MCF 10A (cell line): ENCODE measurements around the gene ENTHD1. TPM values are rescaled to one million over a fixed set of nuclear protein-coding genes. Genes with fewer than 3 reads are reported as not detected.
"Not testable (repeated sequence)": the region's sequence is repeated elsewhere in the genome, so short reads cannot be mapped to it uniquely, and the experiment has no call there.

Experiments used
- BruUV-seq: library from RNA; stranded (reverse); fragments of 400-500 nt; replicated peaks from 2 replicates; lab custom pipeline; 2021; lab: Mats Ljungman, UMichigan
- CTCF ChIA-PET: fragments of 300-600 bp; sonication (Branson Sonifier 250); formaldehyde crosslinking; extraction: SDS; loops from one replicate; lab custom pipeline; 2021; ENCODE audit warnings: antibody characterized with exemption, inconsistent platforms; lab: Yijun Ruan, JAX
- POLR2A ChIA-PET: fragments of 300-600, 350-650 bp; sonication (Branson Sonifier 250); formaldehyde crosslinking; extraction: SDS; loops from one replicate; lab custom pipeline; 2020; ENCODE audit warnings: antibody characterized with exemption, inconsistent platforms; lab: Yijun Ruan, JAX
- DNase-seq: peaks from one replicate; pipeline ENCODE4 v3.0.0-alpha.2; 2018; ENCODE audit not compliant: unreplicated experiment
- H3K27ac Mint-ChIP-seq: one replicate; pipeline ENCODE4 v1.8.0; 2022; ENCODE audit warnings: mild to moderate bottlenecking, low read depth, mixed read lengths; ENCODE audit not compliant: unreplicated experiment
- H3K27me3 Mint-ChIP-seq: one replicate; pipeline ENCODE4 v1.8.0; 2022; ENCODE audit warnings: mixed read lengths; ENCODE audit not compliant: insufficient read depth, unreplicated experiment
- H3K36me3 Mint-ChIP-seq: one replicate; pipeline ENCODE4 v1.8.0; 2022; ENCODE audit warnings: mild to moderate bottlenecking, moderate library complexity, mixed read lengths; ENCODE audit not compliant: insufficient read depth, unreplicated experiment
- H3K4me1 Mint-ChIP-seq: one replicate; pipeline ENCODE4 v1.8.0; 2022; ENCODE audit warnings: mixed read lengths; ENCODE audit not compliant: insufficient read depth, unreplicated experiment
- H3K4me3 Mint-ChIP-seq: one replicate; pipeline ENCODE4 v1.8.0; 2022; ENCODE audit warnings: mild to moderate bottlenecking, moderate library complexity, mixed read lengths; ENCODE audit not compliant: unreplicated experiment
- H3K9me3 Mint-ChIP-seq: one replicate; pipeline ENCODE4 v1.8.0; 2022; ENCODE audit warnings: mixed read lengths; ENCODE audit not compliant: unreplicated experiment
- CTCF ChIP-seq: fragments of 200-600 bp; IDR thresholded peaks from one replicate; pipeline ENCODE4 v1.8.0; 2022; ENCODE audit warnings: antibody characterized with exemption, mild to moderate bottlenecking; ENCODE audit not compliant: unreplicated experiment
- intact Hi-C: fragments of 100-400 bp; cut with micrococcal nuclease; formaldehyde crosslinking; loops from 2 replicates; pipeline ENCODE4 v1.14.1; 2022
- total RNA-seq: library from RNA; stranded (reverse); gene quantifications from 2 replicates; pipeline ENCODE4 v1.2.3, GENCODE V29; 2022

The ENTHD1 gene
- total RNA-seq, 1 experiment from 2014 or later = not detected

- Mint-ChIP-seq H3K4me3 (no peak overlapping the region), H3K36me3 (no peaks in the 10 kb centered on the region), H3K9me3 (no peaks in the 10 kb centered on the region), H3K4me1 (no peaks in the 10 kb centered on the region), H3K27ac (no peak overlapping the region), H3K27me3 (peaks cover 47% of the 10 kb centered on the region)
- POLR2A ChIA-PET = interaction anchor here (0.8 kb wide), 1 partner anchor 11 kb away, joined by 3 read pairs; no protein-coding TSS in a partner anchor
- CTCF ChIA-PET = interaction anchor here (0.5 to 0.6 kb wide), 4 partner anchors 11 to 184 kb away, joined by 3 to 6 read pairs (median 4); no protein-coding TSS in a partner anchor
- intact Hi-C loops = no loop called here
- DNase-seq = no peak
- BruUV-seq = no TSS peak
- TF ChIP-seq CTCF = no peak
These were observed 41.8 kb downstream of the ENTHD1 start for GRCh38 chr22:39851606-39852315.

GRCh38 chr22:39847477-39847876 is 46.1 kb downstream of the ENTHD1 start:
- DNase-seq = no peak
- no peaks in the 10 kb centered on the region for H3K36me3 Mint-ChIP-seq
- no peaks in the 10 kb centered on the region for H3K9me3 Mint-ChIP-seq
- H3K27ac Mint-ChIP-seq = no peak overlapping the region
- no peak overlapping the region for H3K4me3 Mint-ChIP-seq
- ChIA-PET POLR2A (no interaction called here), CTCF (no interaction called here)
- peaks cover 50% of the 10 kb centered on the region for H3K27me3 Mint-ChIP-seq
- no peaks in the 10 kb centered on the region for H3K4me1 Mint-ChIP-seq
- TF ChIP-seq CTCF = no peak
- BruUV-seq = no TSS peak
- intact Hi-C loops = no loop called here

GRCh38 chr22:39846539-39846938 is 47.0 kb downstream of the ENTHD1 start:
- not testable (repeated sequence) for H3K4me3 Mint-ChIP-seq

GRCh38 chr22:39845529-39845928 is 48.0 kb downstream of the ENTHD1 start:
- Mint-ChIP-seq H3K4me3 (no peak overlapping the region), H3K4me1 (no peaks in the 10 kb centered on the region), H3K27ac (no peak overlapping the region), H3K36me3 (no peaks in the 10 kb centered on the region), H3K9me3 (no peaks in the 10 kb centered on the region), H3K27me3 (peaks cover 43% of the 10 kb centered on the region)
- no peak for DNase-seq
- POLR2A ChIA-PET = interaction anchor here (1.2 kb wide), 1 partner anchor 179 kb away, joined by 6 read pairs; no protein-coding TSS in a partner anchor
- TF ChIP-seq CTCF = no peak
- CTCF ChIA-PET = no interaction called here
- no TSS peak for BruUV-seq
- intact Hi-C loops = no loop called here

More at GRCh38 chr22:39846539-39846938, 47.0 kb downstream of the ENTHD1 start:
- H3K27ac Mint-ChIP-seq, DNase-seq, H3K4me1 Mint-ChIP-seq, POLR2A ChIA-PET, H3K9me3 Mint-ChIP-seq, BruUV-seq, H3K36me3 Mint-ChIP-seq, CTCF ChIA-PET, intact Hi-C loops: not testable (repeated sequence)
- H3K27me3 Mint-ChIP-seq = peaks cover 51% of the 10 kb centered on the region
